ENCODE results near the gene TAC3.

- TF ChIP-seq CTCF (IDR thresholded peaks at IDR 0.05; ENCODE audit: low read depth, low read length) = no peak
- TF ChIP-seq POLR2A (IDR thresholded peaks at IDR 0.05; ENCODE audit: extremely low read depth, insufficient read length) = no peak
- TF ChIP-seq MYC (IDR thresholded peaks at IDR 0.05; ENCODE audit: low read depth, low read length) = peak; percentile 39; the same call in 1 of the 2 replicates
These were observed 29.9 kb upstream of the TAC3 start for GRCh38 chr12:57046086-57046791.

Data from NB4 (cell line).